ENCODE data around the gene ENC1.

The ENC1 gene

GRCh38 chr5:74603376-74603775 is 37.2 kb downstream of the ENC1 start:
- no peak for DNase-seq

GRCh38 chr5:74599148-74599547 is 41.4 kb downstream of the ENC1 start:
- no peak for DNase-seq

GRCh38 chr5:74598731-74599130 is 41.8 kb downstream of the ENC1 start:
- DNase-seq = no peak

GRCh38 chr5:74596927-74597326 is 43.6 kb downstream of the ENC1 start:
- DNase-seq = no peak

GRCh38 chr5:74595143-74595925 is 45.2 kb downstream of the ENC1 start:
- no peak for DNase-seq

- DNase-seq = no peak
Observed at GRCh38 chr5:74594137-74595040, 46.1 kb downstream of the ENC1 start.

- DNase-seq = no peak
Observed at GRCh38 chr5:74589204-74590056, 51.1 kb downstream of the ENC1 start.

GRCh38 chr5:74588415-74588814 is 52.1 kb downstream of the ENC1 start:
- DNase-seq = no peak

- no peak for DNase-seq
Observed at GRCh38 chr5:74587890-74588289, 52.6 kb downstream of the ENC1 start.

- no peak for DNase-seq
Observed at GRCh38 chr5:74587300-74587699, 53.2 kb downstream of the ENC1 start.

- DNase-seq = no peak
Observed at GRCh38 chr5:74586856-74587255, 53.7 kb downstream of the ENC1 start.

- DNase-seq = no peak
Observed at GRCh38 chr5:74582853-74583252, 57.7 kb downstream of the ENC1 start.

- no peak for DNase-seq
Observed at GRCh38 chr5:74581988-74582365, 58.6 kb downstream of the ENC1 start.

- no peak for DNase-seq
Observed at GRCh38 chr5:74580729-74581109, 59.8 kb downstream of the ENC1 start.

GRCh38 chr5:74579215-74579614 is 61.3 kb downstream of the ENC1 start:
- DNase-seq = peak in 1 of 3 experiments; percentile 37

GRCh38 chr5:74578356-74579044 is 62.0 kb downstream of the ENC1 start:
- no peak for DNase-seq
